Activated CD4-positive, alpha-beta T cell treated with anti-CD3 and anti-CD28 coated beads for 48 hours (primary cell): Measurements from ENCODE around the gene KHSRP.
A peak's percentile ranks its signal among the peaks of the same experiment; 100 is the strongest.

ENCODE experiments used
- DNase-seq: peaks from one replicate; pipeline ENCODE4 v3.0.0-alpha.2; 2020

KHSRP gene

DNA sequence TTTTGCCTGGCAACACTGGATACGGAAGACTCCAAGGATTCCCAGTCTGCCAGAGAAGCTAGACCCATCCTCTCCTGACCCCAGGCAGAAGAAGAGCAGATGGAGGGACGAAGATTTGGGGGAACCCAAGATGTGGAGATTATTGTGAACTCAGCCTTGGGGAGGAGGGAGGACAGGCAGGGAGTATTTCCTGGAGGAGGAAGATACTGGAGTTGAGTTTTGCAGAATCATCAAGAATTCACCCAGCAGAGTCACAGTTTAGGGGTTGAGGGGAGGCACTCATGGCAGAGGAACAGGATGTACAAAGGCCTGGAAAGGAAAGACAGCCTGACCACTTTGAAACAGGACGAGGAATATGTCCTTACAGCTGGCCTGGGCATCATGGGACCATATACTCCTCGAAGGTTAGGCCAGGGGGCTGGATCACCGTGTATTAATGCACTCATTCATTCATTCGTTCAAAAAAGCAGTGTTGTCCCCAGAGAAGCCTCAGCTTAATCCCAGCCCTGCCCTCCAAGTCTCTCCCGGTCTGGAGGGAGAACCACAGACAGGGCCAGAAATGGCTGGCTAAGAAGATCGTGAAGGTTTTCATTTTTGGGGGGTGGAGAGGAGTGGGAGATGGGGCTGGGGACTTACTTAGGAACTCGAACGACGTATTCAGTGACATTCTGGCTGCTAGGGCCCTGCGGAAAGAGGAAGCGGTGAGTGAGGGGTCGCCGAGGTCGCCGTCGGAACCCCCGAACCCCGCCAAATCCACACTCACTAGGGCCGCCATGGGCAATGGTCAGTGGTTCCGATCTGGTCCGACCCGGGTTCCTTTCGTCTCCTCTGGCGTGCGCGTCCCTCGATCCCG, 32.2 kb downstream of the KHSRP start:
- DNase-seq = no peak

DNA sequence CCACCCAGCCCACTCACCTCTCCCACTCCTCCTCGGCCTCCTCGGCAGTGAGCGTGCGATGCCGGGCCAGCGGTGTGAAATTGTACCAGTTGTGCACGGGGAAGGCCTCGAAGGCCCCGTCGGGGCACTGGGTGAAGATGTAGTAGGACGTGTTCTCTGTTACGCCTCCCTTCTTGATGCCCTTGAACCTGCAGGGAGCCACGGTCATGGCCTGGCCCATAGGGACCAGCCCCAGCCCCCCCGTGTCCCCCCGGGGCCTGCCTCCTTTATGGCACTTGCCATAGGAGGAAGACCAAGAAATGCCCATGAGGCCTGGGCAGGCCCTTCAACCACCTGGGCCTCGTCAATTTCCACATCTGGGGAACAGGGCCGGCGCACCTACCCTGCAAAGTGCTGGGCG, 37.2 kb downstream of the KHSRP start:
- DNase-seq = no peak

DNA sequence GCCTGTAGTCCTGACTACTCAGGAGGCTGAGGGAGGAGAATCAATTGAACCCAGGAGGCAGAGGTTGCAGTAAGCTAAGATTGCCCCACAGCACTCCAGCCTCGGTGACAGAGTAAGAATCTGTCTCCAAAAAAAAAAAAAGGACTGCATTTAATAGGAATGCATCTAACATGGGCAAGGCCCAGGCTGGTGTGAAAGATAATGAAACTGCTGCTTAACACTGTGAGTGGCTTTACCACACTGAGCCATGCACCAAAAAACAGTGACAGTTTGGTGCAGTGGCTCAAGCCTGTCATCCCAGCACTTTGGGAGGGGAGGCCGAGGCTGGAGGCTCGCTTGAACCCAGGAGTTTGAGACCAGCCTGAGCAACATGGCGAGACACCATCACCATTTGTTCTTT, 40.2 kb downstream of the KHSRP start:
- DNase-seq = no peak

DNA sequence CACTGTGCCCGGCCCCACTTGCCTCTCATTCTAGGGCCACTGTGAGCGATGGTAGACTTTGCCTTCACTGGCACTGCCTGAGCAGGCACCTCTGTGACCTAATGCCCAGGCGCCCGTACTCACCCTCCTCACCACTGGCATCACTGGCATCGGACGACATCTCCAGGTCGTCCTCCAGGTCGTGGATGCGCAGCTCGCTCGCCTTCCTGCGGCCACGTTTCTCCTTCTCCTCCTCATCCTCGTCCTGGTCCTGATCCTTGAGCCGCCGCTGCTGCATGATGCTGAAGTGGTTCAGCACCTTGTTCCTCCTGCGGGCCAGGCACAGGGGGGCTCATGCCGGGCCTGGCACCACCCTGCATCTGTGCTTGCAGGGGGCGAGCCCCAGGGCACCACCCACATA, 41.4 kb downstream of the KHSRP start:
- no peak for DNase-seq

DNA sequence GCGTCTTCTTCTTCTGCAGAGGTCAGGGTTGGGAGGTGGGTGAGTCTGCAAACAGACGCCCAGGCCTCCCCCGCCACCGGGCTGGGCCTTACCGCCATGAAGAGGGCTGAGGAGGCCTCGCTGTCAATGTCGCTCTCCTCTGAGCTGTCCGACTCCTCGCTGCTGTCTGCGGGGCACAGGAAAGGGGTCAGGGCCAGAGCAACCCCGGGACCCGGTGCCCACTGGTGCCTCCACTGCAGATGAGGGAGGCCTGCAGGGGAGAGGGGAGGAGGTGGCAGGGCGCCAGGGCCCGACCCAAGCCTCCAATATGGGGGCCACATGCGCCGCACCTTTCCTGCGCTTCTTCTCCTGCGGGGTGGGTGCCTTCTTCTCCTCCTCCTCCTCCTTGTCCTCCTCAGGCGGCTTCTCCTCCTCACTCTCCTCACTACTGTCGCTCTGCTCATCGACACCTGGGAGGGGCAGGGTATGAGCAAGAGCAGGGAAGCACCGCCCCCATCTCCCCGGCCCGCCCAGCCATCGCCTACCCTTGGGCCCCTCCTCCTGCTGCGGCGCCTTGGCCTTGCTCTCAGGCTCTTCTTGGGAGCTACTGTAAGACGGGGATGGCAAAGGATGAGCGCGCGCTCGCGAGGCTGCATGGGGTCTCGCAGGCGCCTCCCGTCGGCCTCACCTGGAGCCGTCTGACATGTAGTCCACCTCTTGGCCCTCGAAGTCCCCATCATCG, 43.4 kb downstream of the KHSRP start:
- no peak for DNase-seq

DNA sequence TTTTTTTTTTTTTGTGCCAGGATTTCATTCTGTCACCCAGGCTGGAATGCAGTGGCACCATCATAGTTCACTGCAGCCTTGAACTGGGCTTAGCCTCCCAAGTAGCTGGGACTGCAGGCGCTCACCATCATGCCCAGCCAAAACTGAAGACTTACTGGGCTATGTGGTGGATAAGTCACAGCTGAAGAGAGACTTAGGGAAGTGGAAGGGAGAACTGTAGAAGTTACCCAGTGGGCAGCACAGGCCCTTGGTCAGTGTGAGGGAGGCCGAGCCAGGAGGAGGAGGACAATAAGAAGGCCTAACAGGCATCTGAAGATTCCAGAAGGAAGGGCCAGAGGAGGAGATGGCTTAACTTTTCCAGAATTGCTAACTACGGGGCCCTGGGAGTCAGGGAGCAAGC, 44.9 kb downstream of the KHSRP start:
- DNase-seq = no peak

DNA sequence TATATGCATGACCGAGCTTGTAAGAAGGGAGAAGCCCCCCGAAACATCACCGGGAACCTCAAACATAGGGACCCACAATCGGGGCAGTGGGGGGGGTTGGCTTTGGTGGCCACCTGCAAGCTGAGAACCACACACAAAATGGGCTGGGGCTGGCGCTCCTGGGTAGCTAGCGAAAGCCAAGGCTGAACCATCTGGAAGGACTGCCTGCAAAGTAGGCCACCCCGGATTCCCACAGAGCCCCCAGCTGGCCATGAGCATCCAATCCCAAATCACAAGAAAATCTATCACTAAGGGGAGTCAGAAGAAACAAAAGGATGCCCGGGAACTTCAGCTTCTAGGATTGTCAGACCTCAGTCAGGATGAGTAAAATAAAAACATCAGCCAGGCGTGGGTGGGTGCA, 46.1 kb downstream of the KHSRP start:
- no peak for DNase-seq

DNA sequence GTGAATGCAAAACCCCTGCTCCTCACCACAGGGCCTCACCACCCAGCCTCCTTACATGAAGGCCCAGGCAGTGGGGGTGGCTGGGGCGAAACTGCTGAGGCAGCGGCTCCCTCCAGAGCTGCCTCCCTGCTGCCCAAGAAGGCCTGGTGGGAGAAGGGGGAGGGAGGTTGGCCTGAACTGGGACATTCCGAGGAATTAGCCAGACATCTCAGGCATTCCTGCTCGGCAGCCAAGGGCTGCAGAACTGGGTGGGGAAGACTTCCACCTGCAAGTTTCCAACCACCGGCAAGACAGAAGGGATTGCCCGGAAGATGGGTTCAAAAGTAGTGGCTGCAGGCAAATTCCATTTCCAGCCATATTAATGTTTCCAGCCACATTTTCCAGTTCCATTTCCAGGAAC, 46.6 kb downstream of the KHSRP start:
- no peak for DNase-seq

DNA sequence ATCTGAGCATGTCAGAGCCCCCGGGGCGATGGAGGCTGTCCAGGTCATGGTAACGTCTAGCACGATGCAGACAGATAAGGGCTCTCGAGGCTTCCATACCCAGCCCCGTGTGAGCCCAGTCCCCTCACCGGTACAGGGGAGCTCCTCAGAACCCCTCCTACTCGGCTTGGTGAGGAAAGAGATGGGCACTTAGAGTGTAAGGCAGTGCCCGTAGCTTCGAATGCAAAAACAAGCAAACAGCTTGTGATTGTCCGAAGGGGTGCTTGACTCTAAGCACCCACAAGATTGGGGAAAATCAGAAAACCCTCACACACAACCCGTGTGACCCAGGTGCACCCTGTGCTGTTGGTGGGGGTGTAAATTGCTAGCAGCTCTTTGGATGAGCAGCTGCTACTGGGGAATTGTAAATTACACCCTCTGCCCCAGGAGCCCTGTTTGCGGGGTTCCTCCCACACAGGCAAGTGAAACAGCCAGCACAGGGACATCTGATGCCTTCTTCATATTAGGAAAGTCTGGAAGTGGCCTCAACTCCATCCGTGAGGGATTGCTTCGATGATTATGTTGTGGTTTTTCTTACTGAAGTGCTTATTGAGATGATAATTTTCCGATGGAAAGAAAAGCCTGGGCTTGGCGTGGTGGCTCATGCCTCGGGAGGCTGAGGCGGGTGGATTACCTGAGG, 48.0 kb downstream of the KHSRP start:
- DNase-seq = no peak

DNA sequence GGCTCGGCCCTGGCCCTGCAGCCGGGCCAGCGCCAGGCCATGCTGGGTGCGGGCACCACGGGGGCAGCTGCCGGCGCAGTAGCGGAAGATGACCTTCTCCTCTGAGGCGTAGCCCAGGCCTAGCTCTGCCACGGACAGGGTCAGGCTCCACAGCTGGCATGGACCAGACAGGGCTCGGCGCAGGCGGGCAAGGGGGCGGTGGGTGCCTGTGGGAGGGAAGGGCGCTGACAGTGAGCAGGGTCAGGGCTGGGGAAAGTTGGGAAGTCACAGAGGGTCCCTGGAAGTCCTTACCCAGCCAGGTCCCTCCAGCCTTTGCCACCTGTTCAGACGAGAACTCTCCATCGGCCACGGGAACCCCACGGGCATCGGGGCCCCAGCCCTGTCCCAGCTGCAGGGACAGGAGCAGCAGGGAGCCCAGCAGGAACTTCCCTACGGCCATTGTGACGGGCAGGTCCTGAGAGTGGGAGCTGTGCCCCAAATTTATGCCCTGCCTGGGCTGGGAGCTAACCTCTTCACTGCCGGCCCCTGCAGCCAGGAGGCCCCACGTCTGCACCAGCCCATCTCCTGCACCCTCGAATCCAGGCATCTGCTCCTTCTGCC, 49.1 kb downstream of the KHSRP start, which contains the start of gene PSPN:
PSPN (minus strand) TSS at position 523 of the 600 bp plus-strand sequence; CDS start at position 439, 84 bp downstream.
- no peak for DNase-seq

DNA sequence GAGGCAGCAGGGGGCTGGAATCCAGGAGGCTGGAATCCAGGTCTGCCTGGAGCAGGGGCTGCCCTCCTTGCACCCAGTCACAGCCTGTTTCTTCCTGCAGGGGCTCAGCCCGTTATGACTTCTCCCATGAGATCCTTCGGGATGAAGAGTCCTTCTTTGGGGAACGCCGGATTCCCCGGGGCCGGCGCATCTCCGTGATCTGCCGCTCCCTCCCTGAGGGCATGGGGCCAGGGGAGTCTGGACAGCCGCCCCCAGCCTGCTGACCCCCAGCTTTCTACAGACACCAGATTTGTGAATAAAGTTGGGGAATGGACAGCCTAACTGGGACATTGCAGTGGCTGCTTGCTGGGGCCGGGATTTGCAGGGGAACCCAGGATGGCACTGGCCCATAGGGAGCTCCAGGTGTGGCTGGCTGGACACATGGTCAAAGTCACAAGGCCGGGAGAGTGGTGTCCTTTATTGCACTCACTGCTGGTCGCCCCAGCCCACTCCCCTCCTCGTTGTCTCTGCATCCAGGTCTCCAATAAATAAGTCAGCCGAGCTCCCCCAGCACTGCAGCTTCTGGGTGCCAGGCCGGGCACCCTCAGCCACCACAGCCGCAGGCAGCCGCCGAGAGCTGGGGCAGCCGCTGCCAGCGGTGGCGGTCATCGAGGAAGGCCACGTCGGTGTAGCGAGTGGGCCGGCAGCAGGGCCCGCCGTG, 49.8 kb downstream of the KHSRP start:
- DNase-seq = no peak

DNA sequence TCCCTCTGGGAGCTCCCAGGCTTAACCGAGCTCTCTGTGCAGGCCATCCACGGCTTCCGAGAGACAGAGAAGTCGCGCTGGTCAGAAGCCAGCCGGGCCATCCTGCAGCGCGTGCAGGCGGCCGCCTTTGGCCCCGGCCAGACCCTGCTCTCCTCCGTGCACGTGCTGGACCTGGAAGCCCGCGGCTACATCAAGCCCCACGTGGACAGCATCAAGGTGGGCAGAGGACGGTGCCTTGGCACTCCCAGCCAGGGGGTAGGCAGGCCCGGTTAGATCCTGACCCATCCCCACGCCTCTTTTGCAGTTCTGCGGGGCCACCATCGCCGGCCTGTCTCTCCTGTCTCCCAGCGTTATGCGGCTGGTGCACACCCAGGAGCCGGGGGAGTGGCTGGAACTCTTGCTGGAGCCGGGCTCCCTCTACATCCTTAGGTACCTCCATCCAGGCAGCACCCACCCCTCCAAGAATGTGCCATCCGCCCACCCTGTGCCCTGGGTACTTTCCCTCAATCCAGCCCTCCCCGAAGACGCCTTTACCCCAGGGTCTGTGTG, 50.4 kb downstream of the KHSRP start:
- no peak for DNase-seq

DNA sequence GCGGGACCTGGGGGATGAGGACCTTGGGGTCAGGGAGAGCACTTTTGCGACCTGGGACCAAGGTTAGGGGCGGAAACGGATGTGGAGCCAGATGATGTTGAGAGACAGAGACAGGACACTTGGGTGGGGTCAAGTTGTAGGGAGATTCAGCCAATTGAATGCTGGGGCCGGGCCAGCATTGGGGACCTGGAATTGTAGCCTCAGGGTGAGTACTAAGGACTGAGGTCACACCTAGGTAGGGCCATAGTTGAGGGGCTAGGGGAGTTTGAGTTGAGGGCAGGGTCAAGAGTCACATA, 50.9 kb downstream of the KHSRP start:
- DNase-seq = no peak

DNA sequence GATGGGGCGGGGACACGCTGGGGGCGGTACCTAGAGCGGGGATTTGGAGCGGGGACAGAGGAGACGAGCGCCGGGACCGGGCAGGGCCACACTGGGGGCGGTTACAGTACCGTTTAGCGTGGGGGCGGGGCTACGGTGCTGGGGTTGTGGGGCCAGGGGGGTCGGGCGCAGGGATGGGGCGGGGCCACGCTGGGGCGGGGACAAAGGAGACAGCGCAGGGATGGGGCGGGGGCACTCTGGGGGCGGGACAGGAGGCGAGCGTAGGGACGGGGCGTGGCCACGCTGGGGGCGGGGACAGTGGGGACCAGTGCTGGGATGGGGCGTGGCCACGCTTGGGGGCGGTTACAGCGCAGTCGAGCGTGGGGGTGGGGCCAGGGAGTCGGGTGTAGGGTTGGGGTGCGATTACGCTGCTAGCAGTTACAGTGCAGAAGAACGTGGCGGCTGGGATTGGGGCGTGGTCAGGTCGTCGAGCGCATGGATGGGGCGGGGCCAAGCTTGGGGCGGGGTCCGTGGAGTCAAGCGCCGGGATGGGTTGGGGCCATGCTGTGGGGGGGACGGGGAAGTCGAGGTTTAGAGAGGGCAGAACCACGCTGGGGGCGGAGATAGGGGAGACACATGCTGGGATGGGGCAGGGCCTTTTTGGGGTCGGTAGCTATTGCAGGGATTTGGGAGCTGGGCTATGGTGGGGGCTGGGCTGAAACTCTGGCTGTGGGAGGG, 51.4 kb downstream of the KHSRP start:
- peak; percentile 100 for DNase-seq

DNA sequence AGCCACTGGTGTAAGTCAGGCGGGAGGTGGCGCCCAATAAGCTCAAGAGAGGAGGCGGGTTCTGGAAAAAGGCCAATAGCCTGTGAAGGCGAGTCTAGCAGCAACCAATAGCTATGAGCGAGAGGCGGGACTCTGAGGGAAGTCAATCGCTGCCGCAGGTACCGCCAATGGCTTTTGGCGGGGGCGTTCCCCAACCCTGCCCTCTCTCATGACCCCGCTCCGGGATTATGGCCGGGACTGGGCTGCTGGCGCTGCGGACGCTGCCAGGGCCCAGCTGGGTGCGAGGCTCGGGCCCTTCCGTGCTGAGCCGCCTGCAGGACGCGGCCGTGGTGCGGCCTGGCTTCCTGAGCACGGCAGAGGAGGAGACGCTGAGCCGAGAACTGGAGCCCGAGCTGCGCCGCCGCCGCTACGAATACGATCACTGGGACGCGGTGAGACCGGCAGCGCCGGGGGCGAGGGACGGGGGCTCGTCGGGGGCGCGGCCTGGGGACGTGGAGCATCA, 52.0 kb downstream of the KHSRP start, which contains the start of gene ALKBH7:
ALKBH7 (plus strand) TSS at position 201 of the 502 bp plus-strand sequence; CDS start at position 228, 27 bp downstream.
- DNase-seq = peak; percentile 98

DNA sequence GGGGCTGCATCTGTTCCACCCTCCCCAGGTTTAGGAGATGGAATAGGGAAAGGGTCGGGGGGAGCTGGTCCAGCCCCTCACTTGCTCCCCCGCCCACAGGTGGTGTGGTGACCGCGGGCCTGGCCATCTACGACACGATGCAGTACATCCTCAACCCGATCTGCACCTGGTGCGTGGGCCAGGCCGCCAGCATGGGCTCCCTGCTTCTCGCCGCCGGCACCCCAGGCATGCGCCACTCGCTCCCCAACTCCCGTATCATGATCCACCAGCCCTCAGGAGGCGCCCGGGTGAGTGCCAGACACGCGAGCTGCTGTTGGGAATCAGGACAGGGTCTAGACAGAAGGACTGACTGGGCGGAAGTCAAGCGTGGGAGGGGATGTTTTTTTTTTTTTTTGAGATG, 60.3 kb downstream of the KHSRP start:
- no peak for DNase-seq
